HepG2 (cell line): ENCODE measurements around the gene ZNF749. TPM values are rescaled to one million over a fixed set of nuclear protein-coding genes. Genes with fewer than 3 reads are reported as not detected.

Experiments used
- ATF7-NPFF ChIP-seq: sonication (generic); formaldehyde crosslinking; IDR thresholded peaks from 2 replicates; pipeline ENCODE4 v1.8.1; 2023; ENCODE audit warnings: mild to moderate bottlenecking, low read depth, missing genetic modification reagents, moderate library complexity
- CCDC6 ChIP-seq: sonication (generic); formaldehyde crosslinking; IDR thresholded peaks from 2 replicates; pipeline ENCODE4 v1.8.1; 2022; ENCODE audit warnings: mild to moderate bottlenecking, missing genetic modification reagents, moderate library complexity
- CTCF ChIP-seq: sonication (generic); formaldehyde crosslinking; IDR thresholded peaks from 2 replicates; pipeline ENCODE4 v1.5.0; 2020; ENCODE audit warnings: mild to moderate bottlenecking, missing genetic modification reagents, moderate library complexity
- HNRNPLL ChIP-seq: fragments of 200-400 bp; formaldehyde crosslinking; IDR thresholded peaks from 2 replicates; pipeline ENCODE4 v1.6.1; 2017; ENCODE audit warnings: mild to moderate bottlenecking, low read depth, low read length; ENCODE audit not compliant: poor library complexity, severe bottlenecking
- MED8 ChIP-seq: sonication (generic); formaldehyde crosslinking; IDR thresholded peaks from 2 replicates; pipeline ENCODE4 v1.8.1; 2023; ENCODE audit warnings: mild to moderate bottlenecking, missing genetic modification reagents; ENCODE audit not compliant: insufficient replicate concordance
- PCBP1 ChIP-seq: fragments of 200-400 bp; formaldehyde crosslinking; IDR thresholded peaks from 2 replicates; pipeline ENCODE4 v1.6.1; 2017; ENCODE audit warnings: mild to moderate bottlenecking, low read depth, low read length, borderline replicate concordance
- RBAK ChIP-seq: sonication (generic); formaldehyde crosslinking; IDR thresholded peaks from 2 replicates; pipeline ENCODE4 v1.5.1; 2020; ENCODE audit warnings: mild to moderate bottlenecking, missing genetic modification reagents
- TEAD3 ChIP-seq: optimal IDR thresholded peaks from 2 replicates; pipeline ENCODE3; 2016; ENCODE audit warnings: borderline replicate concordance
- TGIF2 ChIP-seq: IDR thresholded peaks from 2 replicates; pipeline ENCODE4 v1.6.1; 2016; ENCODE audit warnings: control low read depth, missing compliant biosample characterization
- ZBTB49 ChIP-seq: sonication (generic); formaldehyde crosslinking; IDR thresholded peaks from 2 replicates; pipeline ENCODE4 v1.4.0; 2020; ENCODE audit warnings: missing genetic modification reagents, borderline replicate concordance
- ZFP90 ChIP-seq: sonication (generic); formaldehyde crosslinking; IDR thresholded peaks from 2 replicates; pipeline ENCODE4 v1.8.0; 2022; ENCODE audit warnings: missing genetic modification reagents, mild to moderate bottlenecking, inconsistent platforms, borderline replicate concordance
- ZNF441 ChIP-seq: sonication (generic); formaldehyde crosslinking; IDR thresholded peaks from 2 replicates; pipeline ENCODE4 v1.7.0; 2021; ENCODE audit warnings: missing genetic modification reagents, borderline replicate concordance
- ZNF652 ChIP-seq: IDR thresholded peaks from 2 replicates; pipeline ENCODE4 v1.6.1; 2016; ENCODE audit warnings: low read depth, borderline replicate concordance
- polyA plus RNA-seq, 8 experiments: library from polyadenylated mRNA; depleted of rRNA in 3 of 8; stranded (reverse) in 7 of 8; unstranded in 1 of 8; fragments of >200 nt; fragmentation: Illumina TruSeq in 4 of 8; extraction: Trizol in 4 of 8; gene quantifications; 2 replicates each; pipeline versions ENCODE4 v1.2.1 to v1.2.3, GENCODE V29; 2011 to 2016; ENCODE audit warnings: low read depth in 4 of 8, missing spikeins in 1 of 8, mixed read lengths in 1 of 8; ENCODE audit not compliant: insufficient read depth in 1 of 8
- total RNA-seq, 5 experiments: library from RNA; depleted of rRNA; stranded (reverse); fragments of >200 nt; fragmentation: Illumina TruSeq; extraction: Trizol; gene quantifications; 2 replicates each; pipeline ENCODE4 v1.2.3, GENCODE V29; 2016; ENCODE audit warnings: low read depth in 1 of 5
- TF ChIP-seq, protein P1 (sequence below): sonication (generic); formaldehyde crosslinking; IDR thresholded peaks from 2 replicates; pipeline ENCODE4 v1.5.0; 2020; ENCODE audit warnings: missing genetic modification reagents
- TF ChIP-seq, protein P2 (sequence below): sonication (generic); formaldehyde crosslinking; IDR thresholded peaks from 2 replicates; pipeline ENCODE4 v1.8.1; 2023; ENCODE audit warnings: mild to moderate bottlenecking, missing genetic modification reagents
- TF ChIP-seq, protein P3 (sequence below): IDR thresholded peaks from 2 replicates; pipeline ENCODE4 v1.4.0; 2020; ENCODE audit warnings: mild to moderate bottlenecking, missing genetic modification reagents

Gene ZNF749
- total and polyA plus RNA-seq, 2 of the 13 experiments (the other 11 are each of a cell fraction or from before 2014, with no cell fraction given): 18.9 to 21.0 TPM

- TF ChIP-seq, protein P1, sequence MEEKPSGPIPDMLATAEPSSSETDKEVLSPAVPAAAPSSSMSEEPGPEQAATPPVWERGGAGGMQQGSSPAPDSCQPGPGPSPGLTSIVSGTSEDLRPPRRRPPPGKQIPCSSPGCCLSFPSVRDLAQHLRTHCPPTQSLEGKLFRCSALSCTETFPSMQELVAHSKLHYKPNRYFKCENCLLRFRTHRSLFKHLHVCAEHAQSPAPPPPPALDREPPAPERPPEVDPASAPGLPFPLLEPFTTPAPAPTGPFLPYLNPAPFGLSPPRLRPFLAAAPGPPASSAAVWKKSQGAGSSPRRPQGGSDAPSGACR: peak; percentile 87; the same call in 1 of the 2 replicates
- TF ChIP-seq TEAD3 (CRISPR knock-in tag) (no peak), HNRNPLL (peak; percentile 68), ATF7-NPFF (0 out of 2 replicates have a peak, but pooled peaks have one; percentile 25), PCBP1 (0 out of 2 replicates have a peak, but pooled peaks have one; percentile 54), CTCF (CRISPR knock-in tag) (peak; percentile 63), RBAK (CRISPR knock-in tag) (no peak; the same call in 1 of the 2 replicates), ZBTB49 (no peak), MED8 (CRISPR knock-in tag) (peak; percentile 20), ZNF652 (CRISPR knock-in tag) (no peak), ZFP90 (CRISPR knock-in tag) (0 out of 2 replicates have a peak, but pooled peaks have one; percentile 12), TGIF2 (peak; percentile 78), CCDC6 (CRISPR knock-in tag) (peak; percentile 80; the same call in 1 of the 2 replicates), ZNF441 (no peak)
- TF ChIP-seq, protein P2, sequence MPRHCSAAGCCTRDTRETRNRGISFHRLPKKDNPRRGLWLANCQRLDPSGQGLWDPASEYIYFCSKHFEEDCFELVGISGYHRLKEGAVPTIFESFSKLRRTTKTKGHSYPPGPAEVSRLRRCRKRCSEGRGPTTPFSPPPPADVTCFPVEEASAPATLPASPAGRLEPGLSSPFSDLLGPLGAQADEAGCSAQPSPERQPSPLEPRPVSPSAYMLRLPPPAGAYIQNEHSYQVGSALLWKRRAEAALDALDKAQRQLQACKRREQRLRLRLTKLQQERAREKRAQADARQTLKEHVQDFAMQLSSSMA (CRISPR knock-in tag): no peak
- TF ChIP-seq, protein P3, sequence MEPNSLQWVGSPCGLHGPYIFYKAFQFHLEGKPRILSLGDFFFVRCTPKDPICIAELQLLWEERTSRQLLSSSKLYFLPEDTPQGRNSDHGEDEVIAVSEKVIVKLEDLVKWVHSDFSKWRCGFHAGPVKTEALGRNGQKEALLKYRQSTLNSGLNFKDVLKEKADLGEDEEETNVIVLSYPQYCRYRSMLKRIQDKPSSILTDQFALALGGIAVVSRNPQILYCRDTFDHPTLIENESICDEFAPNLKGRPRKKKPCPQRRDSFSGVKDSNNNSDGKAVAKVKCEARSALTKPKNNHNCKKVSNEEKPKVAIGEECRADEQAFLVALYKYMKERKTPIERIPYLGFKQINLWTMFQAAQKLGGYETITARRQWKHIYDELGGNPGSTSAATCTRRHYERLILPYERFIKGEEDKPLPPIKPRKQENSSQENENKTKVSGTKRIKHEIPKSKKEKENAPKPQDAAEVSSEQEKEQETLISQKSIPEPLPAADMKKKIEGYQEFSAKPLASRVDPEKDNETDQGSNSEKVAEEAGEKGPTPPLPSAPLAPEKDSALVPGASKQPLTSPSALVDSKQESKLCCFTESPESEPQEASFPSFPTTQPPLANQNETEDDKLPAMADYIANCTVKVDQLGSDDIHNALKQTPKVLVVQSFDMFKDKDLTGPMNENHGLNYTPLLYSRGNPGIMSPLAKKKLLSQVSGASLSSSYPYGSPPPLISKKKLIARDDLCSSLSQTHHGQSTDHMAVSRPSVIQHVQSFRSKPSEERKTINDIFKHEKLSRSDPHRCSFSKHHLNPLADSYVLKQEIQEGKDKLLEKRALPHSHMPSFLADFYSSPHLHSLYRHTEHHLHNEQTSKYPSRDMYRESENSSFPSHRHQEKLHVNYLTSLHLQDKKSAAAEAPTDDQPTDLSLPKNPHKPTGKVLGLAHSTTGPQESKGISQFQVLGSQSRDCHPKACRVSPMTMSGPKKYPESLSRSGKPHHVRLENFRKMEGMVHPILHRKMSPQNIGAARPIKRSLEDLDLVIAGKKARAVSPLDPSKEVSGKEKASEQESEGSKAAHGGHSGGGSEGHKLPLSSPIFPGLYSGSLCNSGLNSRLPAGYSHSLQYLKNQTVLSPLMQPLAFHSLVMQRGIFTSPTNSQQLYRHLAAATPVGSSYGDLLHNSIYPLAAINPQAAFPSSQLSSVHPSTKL (CRISPR knock-in tag): 0 out of 2 replicates have a peak, but pooled peaks have one; percentile 5
Observed at GRCh38 chr19:57389730-57390598, 45.2 kb upstream of the ZNF749 start, which contains the start of gene ZNF548 (continued).
